Testis (tissue), 2 donors: ENCODE measurements around the gene ATP11A.

Experiments
- POLR2A ChIP-seq: fragments of 450-650 bp; IDR thresholded peaks from one replicate; pipeline ENCODE4 v1.6.1; 2017; ENCODE audit warnings: antibody characterized with exemption, mild to moderate bottlenecking, moderate library complexity
- TF ChIP-seq, protein P1 (sequence below), 3 experiments: fragments of 450-650 bp in 2 of 3; fragments of 200-600 bp in 1 of 3; sonication (generic) in 1 of 3; IDR thresholded peaks; one replicate each; pipeline ENCODE4 v1.5.1; 2016 to 2019; ENCODE audit warnings: antibody characterized with exemption in 3 of 3, mild to moderate bottlenecking in 2 of 3, moderate library complexity in 1 of 3

DNA sequence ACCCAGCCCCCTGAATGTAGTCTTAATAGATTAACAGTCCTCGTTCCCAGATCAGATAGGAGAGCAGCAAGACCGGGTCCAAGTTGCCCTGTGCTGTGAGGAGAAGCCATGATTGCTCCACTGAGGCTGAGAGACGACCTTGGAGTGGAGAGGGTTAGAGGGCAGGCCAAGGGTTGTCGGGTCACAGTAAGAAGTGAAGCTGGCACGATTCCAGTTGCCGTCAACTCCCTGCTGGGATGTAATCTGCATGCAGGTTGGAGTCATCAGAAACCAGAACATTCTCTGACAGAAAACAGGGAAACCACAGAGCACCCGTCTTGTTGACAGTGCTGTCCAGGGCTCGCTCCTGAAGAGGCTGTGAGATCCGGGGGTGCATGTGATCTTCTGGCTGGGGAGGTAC, 19.0 kb upstream of the ATP11A start:
- TF ChIP-seq, protein P1, sequence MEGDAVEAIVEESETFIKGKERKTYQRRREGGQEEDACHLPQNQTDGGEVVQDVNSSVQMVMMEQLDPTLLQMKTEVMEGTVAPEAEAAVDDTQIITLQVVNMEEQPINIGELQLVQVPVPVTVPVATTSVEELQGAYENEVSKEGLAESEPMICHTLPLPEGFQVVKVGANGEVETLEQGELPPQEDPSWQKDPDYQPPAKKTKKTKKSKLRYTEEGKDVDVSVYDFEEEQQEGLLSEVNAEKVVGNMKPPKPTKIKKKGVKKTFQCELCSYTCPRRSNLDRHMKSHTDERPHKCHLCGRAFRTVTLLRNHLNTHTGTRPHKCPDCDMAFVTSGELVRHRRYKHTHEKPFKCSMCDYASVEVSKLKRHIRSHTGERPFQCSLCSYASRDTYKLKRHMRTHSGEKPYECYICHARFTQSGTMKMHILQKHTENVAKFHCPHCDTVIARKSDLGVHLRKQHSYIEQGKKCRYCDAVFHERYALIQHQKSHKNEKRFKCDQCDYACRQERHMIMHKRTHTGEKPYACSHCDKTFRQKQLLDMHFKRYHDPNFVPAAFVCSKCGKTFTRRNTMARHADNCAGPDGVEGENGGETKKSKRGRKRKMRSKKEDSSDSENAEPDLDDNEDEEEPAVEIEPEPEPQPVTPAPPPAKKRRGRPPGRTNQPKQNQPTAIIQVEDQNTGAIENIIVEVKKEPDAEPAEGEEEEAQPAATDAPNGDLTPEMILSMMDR (IDR thresholded peaks at IDR 0.05) = no peak
- TF ChIP-seq POLR2A = no peak
